Stimulated activated CD4-positive, alpha-beta T cell treated with anti-CD3 and anti-CD28 coated beads, Interleukin-4, amount 100 ng/mL, for 1 hour (primary cell): ENCODE results near the gene HSD17B2.
"Not testable (repeated sequence)": the region's sequence is repeated elsewhere in the genome, so short reads cannot be mapped to it uniquely, and the experiment has no call there.

Experiments used
- DNase-seq: peaks from one replicate; pipeline ENCODE4 v3.0.0-alpha.2; 2020

HSD17B2 gene, protein sequence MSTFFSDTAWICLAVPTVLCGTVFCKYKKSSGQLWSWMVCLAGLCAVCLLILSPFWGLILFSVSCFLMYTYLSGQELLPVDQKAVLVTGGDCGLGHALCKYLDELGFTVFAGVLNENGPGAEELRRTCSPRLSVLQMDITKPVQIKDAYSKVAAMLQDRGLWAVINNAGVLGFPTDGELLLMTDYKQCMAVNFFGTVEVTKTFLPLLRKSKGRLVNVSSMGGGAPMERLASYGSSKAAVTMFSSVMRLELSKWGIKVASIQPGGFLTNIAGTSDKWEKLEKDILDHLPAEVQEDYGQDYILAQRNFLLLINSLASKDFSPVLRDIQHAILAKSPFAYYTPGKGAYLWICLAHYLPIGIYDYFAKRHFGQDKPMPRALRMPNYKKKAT

DNA sequence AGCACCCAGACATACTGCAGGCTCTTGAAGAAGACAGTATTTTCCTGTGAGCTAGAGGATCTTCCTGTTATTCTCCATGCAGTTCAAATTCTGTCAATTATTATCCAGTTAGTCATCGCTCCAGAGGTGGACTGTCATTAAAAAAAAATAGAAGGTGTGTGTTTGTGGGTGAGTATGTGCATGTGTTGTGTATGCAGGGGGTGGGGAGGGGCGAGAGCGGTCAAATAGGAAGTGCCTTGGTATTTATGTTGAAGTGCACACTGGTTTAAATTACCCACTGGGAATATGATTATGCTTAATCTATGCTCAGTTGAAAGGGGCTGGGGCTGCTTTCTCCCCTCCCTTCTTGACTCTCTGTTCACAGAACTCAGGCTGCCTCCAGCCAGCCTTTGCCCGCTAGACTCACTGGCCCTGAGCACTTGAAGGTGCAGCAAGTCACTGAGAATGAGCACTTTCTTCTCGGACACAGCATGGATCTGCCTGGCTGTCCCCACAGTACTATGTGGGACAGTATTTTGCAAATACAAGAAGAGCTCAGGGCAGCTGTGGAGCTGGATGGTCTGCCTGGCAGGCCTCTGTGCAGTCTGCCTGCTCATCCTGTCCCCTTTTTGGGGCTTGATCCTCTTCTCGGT lies at the start of gene HSD17B2:
HSD17B2 (plus strand) TSS at position 273 of the 632 bp plus-strand sequence; CDS start at position 445, 172 bp downstream.
- no peak for DNase-seq

DNA sequence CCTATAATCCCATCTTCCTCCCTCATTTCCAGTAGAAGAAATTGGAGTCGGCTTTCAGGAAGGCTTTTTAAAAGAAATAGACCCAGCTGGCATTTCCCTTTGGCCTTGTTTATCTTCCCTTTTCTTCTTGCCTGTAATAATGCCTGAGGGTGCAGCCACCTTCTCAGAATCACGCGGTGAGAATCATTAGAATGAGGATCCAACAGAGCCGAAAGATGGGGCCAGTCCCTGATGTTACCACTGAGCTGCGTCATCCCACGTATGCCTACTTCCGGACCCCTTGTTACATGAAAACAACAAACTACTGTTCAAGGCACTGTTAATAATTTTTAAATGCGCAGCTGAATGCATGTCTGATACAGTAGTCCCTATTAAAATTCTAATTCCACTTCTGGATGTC lies 47.9 kb upstream of the HSD17B2 start:
- no peak for DNase-seq

DNA sequence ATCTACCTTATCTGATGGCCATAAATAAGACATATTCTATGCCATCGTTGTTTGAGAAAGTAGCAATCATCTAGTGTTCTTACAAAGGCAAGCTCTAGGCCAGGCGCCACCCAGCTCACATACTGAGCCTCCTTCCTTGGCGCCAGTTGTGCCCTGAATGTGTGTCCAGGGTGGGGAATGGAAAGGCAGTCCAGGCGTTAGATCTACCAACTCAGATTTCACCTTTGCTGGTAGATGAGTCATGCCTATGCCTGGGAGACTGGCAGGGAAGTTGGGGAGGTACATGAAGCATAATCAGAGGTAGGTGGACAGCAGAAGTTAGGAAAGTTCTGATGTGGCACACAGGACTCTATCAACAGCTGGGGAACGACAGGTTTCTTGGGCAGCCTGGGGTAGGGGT lies 47.3 kb upstream of the HSD17B2 start:
- DNase-seq, result no peak

DNA sequence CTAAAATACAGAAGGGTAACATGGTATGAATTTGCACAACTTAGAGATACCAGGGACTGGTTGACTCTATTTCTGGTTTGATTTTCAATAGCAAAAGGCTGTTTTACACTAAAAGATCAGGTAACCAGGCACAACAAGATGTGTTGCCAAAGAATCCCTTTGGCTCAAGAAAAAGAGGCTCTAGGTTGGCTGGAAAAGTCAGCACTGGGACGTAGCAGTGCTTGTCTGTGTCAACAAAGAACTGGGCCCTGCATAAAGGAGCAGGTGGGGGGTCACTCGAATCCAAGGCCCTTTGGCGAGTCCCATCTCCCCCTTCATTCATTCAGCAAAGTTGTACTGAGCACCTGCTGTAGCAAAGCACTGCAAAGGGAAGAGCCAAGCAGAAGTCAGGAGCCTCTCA lies 42.2 kb upstream of the HSD17B2 start:
- no peak for DNase-seq

DNA sequence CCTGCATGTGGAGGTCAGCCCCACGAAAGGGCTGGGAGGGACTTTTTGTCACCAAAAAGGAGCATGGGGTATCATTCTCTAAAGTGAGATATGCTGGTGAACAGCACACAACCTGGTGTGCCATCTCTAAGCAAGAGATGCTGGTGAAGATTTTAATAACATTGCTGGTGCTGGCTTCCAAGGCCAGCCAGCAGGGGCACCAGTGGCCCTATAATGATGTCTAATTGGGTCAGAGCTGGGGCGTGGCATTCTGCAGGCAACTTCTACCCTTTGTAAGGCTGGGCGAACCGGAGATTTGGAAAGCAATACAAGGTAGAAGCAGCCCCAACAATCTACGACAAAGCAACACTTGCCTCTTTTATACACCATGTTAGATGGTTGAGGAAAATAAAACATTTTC lies 40.6 kb upstream of the HSD17B2 start:
- DNase-seq, result no peak

DNA sequence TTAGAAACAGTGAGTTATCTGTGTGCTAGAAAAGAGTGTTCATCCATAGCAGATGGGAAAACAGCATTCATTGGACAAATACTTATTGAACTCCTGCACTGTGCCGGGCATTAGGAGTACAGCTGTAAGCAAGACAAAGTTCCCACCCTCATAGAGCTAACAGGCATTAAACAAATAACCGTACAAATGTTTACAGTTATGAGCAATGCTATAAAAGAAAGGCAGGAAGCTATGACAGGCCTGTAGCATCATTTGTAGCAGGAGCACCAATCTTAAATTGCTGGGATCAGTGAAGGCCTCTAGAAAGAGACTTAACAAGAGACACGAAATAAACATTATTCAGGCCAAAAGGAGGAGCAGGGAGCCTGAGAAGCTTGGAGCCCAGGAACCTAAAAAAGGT lies 39.4 kb upstream of the HSD17B2 start:
- no peak for DNase-seq

DNA sequence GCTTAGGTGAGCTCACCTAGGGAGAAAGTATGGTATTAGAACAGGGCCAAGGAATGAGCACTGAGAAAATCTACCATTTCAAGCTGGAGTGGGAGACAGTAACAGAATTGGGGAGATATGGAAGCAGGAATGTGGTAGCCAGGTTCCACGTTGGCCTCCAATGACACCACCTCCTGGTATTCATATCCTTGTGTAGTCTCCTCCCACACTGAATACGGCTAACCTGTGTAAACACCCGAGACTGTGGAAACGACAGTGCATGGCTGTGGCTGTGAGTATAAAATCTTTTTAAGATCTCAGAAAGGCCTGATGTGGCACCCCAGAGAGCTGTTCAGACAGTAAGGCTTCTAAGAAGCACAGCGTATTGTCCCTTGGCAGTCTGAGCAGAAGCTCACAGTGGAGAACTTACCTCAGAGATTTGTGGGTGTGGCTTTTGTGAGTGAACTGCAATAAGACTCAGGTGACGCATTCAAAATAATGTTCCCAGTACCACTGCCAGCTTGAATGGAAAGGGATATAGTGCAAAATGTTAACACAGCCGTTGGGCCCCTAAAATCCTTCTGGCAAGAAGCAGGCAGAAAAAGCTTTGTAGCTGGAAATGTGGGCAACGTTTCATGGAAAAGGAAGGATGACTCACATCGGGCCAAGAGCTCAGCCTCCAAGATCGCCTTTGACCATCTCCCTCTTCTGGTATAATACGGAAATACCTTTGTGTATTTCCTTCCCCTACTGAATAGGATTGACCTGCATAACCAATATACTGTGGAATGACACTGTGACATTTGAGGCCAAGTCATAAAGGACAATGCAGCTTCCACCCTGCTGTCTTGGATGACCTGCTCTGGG lies 38.2 kb upstream of the HSD17B2 start:
- no peak for DNase-seq

DNA sequence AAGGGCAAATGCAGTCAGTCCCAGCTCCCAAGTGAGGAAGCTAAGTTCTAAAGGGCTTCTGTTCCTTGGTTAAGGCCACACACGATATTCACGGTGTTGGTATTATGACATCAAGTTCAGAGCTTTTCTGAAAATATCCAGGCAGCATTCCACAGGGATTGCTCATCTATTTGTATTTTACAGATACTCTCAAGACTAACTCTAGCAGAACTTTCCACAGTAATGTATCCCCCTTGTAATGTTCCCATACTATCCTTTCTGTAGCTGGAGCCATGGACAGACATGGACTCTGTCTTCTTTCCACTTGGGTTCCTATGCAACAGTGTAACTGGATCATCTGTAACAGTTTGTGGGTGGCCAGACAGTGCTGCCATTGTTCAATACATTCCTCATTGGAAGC lies 37.3 kb upstream of the HSD17B2 start:
- no peak for DNase-seq

DNA sequence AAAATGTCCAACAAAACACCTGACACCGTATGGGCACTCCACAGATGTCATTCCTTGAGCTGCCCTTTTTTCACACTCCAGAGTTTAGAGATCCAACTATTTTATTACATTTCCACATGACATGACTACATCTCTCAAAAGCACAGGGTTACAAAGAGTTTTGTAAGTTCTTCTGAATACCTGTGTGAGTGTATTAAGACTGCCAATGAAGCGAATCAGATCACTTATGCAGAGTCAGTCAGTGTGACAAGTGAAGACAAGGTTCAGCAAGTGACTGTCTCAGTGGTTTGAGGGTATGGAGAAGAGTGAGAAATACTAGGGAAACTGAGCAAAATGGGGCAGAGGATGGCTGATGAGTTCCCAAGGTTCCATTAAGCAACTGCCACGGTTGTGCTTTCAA lies 32.2 kb upstream of the HSD17B2 start:
- no peak for DNase-seq

DNA sequence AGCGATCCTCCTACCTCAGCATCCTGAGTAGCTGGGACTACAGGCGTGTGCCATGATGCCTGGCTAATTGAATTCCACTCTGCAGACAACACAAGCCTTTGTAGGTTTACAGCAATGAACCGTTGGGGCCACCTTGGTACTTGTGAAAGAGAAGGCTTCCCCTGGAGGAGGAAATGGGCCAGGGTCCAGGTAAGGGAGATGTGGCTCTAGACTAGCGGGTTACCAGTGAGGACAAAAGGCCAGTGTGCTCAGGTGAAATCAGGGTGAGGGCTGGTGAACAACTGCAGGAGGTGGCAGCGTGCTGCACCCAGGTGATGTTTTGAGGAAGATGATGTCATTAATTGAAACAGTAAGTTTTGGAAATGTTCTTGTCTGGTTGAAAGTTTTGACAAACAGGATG lies 30.5 kb upstream of the HSD17B2 start:
- DNase-seq, result no peak

DNA sequence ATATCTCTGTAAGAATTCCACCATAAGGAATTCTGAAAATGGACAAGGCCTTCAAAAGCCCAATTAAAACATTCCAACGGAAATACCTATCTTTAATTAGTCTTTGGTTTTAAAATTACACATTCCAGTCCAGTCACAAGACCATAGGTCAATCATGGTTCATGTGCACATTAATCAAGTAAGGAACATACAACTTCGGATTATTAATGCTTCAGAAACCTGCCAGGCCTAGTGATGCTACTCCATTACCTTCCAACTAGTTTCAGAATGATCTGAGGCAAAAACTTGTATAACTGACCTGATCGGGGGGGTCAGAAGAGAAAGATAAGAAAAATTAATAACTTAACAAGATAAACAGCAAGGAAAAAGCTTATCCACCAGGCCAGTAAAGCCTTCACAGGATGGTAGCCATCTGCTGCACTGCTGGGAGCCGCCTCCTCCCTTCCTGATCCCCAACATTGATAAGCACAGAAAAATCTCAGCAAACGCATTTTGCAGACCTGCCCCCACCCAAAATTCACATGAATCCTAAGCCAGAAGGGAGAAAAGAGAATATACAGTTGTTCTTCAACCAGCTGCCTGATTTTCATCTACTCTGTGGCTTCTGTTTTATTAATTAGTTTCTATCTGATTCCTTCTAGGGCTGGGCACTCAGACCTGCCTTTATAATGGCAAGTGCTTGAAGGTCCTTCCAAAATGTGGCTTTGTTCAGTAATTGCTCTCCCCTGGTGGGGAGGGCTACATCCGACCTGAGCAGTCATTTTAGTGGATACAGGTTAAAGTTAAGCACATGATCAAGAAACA lies 29.8 kb upstream of the HSD17B2 start:
- no peak for DNase-seq

DNA sequence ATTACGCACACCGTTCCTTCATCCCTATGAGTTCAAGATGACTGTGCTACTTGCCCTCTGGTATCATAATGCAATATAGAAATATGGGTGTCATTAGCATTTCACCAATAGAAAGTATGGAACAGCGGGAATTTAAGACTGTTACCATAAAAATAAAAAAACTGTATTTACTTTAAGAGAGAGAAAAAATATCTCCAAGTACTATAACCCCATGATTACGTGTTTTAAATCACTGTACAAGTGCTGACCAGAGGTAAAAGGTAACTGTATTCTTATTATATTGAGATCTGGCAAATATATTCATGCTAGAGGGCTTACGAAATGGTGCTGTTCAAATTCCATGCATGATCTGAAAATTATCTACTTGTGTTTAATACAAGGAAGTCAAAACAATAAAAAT lies 29.0 kb upstream of the HSD17B2 start:
- no peak for DNase-seq

DNA sequence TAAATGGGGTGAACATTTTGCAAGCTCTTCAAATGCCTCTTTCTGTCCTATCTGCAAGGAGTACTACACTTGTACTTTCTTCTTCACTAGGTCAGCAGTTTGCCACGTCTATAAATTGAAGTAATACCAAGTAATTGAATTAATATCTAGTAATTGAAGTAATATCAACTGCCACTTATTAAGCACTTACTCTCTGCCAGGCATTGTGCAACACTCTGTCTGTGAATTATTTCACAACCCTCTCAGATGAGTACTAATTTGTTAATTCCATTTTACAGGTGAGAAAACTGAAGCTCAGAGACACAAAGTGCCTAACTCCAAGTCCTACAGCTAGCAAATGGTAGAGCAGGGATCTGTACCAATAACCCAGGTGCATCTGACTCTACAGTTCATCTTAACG lies 27.9 kb upstream of the HSD17B2 start:
- no peak for DNase-seq

DNA sequence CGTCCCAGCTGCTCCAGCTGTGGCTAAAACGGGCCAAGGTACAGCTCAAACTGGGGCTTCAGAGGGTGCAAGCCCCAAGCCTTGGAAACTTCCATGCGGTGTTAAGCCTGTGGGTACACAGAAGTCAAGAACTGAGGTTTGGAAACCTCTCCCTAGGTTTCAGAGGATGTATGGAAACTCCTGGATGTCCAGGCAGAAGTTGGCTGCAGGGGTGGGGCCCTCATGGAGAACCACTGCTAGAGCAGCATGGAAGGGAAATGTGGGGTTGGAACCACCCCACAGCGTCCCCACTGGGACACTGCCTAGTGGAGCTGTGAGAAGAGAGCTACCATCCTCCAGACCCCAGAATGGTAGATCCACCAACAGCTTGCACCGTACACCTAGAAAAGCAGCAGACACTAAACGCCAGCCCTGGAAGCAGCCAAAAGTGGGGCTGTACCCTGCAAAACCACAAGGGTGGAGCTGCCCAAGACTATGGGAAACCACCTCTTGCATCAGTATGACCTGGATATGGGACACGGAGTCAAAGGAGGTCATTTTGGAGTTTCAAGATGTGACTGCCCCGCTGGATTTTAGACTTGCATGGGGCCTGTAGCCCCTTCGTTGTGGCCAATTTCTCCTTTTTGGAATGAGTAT lies 26.0 kb upstream of the HSD17B2 start:
- no peak for DNase-seq

DNA sequence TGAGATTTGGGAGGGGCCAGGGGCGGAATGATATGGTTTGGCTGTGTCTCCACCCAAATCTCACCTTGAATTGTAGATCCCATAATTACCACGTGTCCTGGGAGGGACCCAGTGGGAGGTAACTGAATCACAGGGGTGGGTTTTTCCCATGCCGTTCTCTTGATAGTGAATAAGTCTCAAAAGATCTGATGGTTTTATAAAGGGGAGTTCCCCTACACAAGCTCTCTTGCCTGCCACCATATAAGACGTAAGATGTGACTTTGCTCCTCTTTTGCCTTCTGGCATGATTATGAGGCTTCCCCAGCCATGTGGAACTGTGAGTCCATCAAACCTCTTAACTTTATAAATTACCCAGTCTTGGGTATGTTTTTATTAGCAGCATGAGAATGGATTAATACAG lies 25.3 kb upstream of the HSD17B2 start:
- not testable (repeated sequence) for DNase-seq

DNA sequence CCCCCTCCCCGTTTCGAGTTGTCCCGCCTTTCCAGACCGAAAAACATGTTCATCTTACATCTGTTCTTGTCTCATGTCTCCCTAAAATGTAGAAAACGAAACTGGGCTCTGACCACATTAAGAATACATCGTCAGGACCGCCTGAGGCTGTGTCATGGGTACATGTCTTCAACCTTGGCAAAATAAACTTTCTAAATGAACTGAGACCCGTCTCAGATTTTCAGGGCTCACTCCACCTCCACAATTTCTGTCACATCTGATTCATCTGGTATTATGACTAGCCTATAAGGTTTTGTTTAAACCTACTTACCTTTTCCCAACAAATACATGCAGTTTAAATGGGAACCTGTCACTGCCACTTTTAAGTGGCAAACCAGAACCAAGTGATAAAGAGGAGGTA lies 24.4 kb upstream of the HSD17B2 start:
- no peak for DNase-seq

DNA sequence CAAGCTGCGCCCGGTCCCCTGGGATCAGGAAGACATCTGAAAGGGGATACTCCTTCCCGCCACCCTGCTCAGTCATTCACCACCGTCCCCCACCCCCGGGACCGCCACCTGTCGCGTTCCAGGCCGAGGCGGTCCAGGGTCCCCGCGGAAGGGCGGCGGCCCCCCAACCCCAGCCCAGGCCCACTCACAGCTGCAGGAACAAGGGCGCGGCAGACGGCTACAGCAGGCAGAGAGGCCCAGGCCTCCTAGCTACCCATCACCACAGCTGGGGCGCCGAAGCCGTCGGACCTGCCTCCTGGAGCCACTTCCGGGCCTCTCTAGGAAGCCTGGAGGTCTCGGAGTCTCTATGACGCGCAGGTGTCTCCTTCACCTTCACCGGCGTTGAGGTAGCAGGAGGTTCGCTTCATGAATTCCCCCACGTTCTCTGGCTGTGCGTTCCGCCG lies 23.8 kb upstream of the HSD17B2 start, which contains the start of gene SDR42E1:
SDR42E1 (minus strand) TSS at position 272 of the 443 bp plus-strand sequence. CDS start 10,612 bp downstream, outside the sequence.
- peak; percentile 68 for DNase-seq

DNA sequence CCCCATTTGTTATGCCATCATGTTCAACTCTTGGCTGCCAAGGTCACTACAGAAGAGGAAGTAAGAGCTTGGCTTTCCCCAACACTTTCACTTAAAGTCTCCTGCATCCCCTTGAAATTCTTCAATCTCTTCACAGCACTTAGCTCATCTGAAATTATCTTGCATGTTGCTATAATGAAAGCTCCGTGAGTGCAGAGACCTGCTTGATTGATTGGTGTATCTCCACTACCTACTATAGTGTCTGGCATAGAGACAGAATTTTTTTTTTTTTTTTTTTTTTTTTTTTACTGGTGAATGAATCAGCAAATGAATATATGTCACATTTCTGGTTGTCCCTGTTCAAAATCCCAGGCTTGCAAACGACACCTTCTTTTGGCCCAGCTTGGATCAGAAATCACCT lies 21.9 kb upstream of the HSD17B2 start:
- no peak for DNase-seq

DNA sequence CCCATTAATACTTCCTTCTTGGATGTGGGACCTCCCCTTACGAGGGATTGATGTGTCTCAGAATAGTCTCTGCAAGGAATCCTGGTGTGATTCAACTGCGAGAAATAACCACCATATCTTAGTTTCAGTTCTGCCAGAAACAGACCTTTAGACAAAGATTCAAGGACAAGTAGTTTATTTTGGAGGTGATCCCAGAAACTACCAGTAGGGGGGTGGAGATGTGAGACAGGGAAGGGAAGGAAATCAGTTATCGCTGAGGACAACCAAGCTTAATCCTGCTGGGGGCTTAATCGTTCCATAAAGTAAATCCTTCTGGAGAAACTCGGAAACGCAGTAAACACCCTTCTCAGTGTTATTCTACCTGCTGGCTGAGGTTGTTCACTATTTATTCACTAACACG lies 18.8 kb upstream of the HSD17B2 start:
- DNase-seq, result no peak

DNA sequence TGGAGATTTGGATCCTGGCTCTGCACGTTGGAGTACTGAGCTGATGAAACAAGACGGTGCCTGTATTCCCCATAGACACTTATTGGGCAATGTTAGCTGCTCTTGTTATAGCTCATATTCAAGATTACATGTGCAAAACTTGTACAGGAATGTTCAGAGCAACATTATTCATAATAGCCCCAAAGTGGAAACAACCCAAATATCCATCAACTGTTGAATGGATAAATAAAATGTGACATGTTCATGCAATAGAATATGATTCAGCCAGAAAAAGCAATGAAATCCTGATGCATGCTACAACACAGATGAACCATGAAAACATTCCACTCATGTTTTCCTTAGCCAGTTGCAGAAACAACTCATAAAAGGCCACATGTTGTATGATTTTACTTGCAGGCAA lies 18.1 kb upstream of the HSD17B2 start:
- DNase-seq, result no peak

DNA sequence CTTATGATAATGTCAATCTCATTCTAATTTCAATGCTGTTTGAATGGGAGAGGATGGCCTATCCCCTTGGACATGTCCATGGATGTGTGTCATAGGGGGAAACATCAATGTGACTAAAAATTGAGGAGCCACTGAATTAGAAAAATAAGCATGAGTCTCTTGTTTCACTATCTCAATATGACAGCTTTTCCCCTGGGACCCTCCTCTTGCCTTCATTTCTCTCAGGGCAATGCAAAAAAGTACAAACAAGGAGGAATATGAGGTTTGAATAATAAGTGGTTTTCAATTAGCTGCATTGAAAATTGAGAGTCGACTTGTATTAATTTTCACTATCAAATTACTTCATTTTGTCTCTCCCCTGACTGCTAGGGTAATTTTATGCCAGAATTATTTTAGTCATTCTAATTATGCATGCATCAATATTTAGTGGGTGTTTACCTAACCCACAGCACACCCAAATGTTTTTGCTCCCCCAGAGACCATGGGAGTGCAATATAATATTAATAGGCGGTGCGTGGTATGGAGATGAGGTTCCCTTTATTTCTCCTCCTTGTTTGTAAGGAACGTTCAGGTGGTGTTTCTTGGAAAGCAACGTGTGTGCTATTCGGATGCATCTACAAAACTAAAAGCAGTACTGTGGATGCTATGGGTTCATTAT lies 17.0 kb upstream of the HSD17B2 start:
- no peak for DNase-seq

DNA sequence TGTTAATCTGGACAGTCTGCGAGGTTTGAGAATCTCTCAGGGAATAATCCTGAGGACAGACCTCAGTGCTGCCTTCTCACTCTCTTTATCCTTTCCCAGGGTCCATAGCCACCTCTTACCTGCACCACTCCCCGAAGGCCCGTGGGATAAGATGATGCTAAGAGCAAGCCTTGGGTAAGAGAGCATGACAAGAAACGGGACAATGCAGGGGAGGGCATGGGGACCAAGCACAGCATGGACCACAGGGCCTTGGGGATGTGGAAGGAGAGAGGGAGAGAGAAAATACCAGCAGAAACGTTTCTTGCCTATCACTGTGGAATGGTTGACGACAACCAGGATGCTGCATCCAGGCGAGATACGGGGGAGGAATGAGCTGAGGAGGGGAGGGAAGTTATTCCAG lies 15.5 kb upstream of the HSD17B2 start:
- DNase-seq, result no peak
